Stimulated activated naive B cell treated with anti-CD40 and anti-IgM and Interleukin-4, amounts not matched to agents 10 μg/mL and 1 μg/mL and 100 μg/mL, for 72 hours (primary cell): Measurements from ENCODE around the gene KHNYN.
A peak's percentile ranks its signal among the peaks of the same experiment; 100 is the strongest.
"Not testable (repeated sequence)": the region's sequence is repeated elsewhere in the genome, so short reads cannot be mapped to it uniquely, and the experiment has no call there.

Experiments
- ATAC-seq, 2 donors: fragments of 150-1000 bp; cut with Tn5 transposase; replicated peaks; 2 replicates each; pipeline ENCODE4 v1.10.0; 2021; ENCODE audit warnings: moderate library complexity in 1 of 2
- DNase-seq: peaks from one replicate; pipeline ENCODE4 v3.0.0; 2021
- H3K27ac Mint-ChIP-seq: one replicate; pipeline ENCODE4 v1.8.0; 2022; ENCODE audit warnings: mild to moderate bottlenecking, mixed read lengths
- H3K27me3 Mint-ChIP-seq, 2 donors: one replicate each; pipeline ENCODE4 v1.8.0; 2022; ENCODE audit warnings: mixed read lengths in 2 of 2
- H3K36me3 Mint-ChIP-seq, 2 donors: one replicate each; pipeline ENCODE4 v1.8.0; 2022; ENCODE audit warnings: mixed read lengths in 2 of 2, mild to moderate bottlenecking in 1 of 2
- H3K4me1 Mint-ChIP-seq, 2 donors: one replicate each; pipeline ENCODE4 v1.8.0; 2022; ENCODE audit warnings: mixed read lengths in 2 of 2, mild to moderate bottlenecking in 1 of 2
- H3K4me3 Mint-ChIP-seq, 2 donors: one replicate each; pipeline ENCODE4 v1.8.0; 2022; ENCODE audit warnings: mild to moderate bottlenecking in 2 of 2, mixed read lengths in 2 of 2, moderate library complexity in 1 of 2
- H3K9me3 Mint-ChIP-seq, 2 donors: one replicate each; pipeline ENCODE4 v1.8.0; 2022; ENCODE audit warnings: mixed read lengths in 2 of 2, mild to moderate bottlenecking in 1 of 2

KHNYN gene

DNA sequence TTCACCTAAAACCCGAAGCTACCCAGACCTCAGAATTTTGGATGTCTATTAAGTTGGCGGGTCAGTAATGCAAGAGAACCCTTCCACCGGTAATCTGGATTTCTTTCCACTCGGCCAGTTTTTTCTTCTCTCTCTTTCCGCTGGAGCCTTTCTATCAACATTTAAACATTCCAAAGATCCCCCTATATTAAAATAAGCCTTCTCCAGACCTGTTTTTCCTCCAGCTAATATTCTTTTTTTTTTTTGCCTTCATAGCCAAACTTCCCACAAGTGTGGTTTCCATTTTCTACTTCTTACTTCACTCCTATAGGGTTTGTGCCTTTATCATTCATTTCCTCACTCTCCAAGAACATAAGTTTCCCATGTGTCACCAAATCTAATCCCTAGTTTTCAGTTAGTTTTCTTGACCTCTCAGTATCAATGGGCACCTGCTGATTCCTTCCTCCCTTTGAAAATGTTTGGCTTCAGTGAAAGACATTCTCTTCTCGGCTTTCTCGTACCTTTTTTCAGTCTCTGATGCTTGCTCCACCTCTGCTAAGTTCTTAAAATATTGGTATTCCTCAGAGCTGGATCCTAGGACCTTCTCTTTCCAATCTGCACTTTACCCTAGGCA is 13.4 kb downstream of the KHNYN start:
- no peak for ATAC-seq
- H3K4me1 Mint-ChIP-seq, result peaks cover 22 to 37% of the 10 kb centered on the region in 2 donors
- no peak for DNase-seq
- H3K4me3 Mint-ChIP-seq, result peak overlapping the region; percentile 91 to 95
- peaks cover 23 to 58% of the 10 kb centered on the region in 2 donors for H3K36me3 Mint-ChIP-seq
- H3K27me3 Mint-ChIP-seq, result no peaks in the 10 kb centered on the region
- peaks cover 0 to 4% of the 10 kb centered on the region in 2 donors for H3K9me3 Mint-ChIP-seq
- H3K27ac Mint-ChIP-seq, result peak overlapping the region; percentile 99

DNA sequence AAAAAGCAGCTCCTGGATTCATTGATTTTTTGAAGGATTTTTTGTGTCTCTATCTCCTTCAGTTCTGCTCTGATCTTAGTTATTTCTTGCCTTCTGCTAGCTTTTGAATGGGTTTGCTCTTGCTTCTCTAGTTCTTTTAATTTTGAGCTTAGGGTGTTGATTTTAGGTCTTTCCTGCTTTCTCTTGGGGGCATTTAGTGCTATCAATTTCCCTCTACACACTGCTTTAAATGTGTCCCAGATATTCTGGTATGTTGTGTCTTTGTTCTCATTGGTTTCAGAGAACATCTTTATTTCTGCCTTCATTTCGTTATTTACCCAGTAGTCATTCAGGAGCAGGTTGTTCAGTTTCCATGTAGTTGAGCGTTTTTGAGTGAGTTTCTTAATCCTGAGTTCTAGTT is 21.1 kb downstream of the KHNYN start:
- Mint-ChIP-seq H3K9me3 (peaks cover 5 to 10% of the 10 kb centered on the region in 2 donors), H3K36me3 (peaks cover 33 to 40% of the 10 kb centered on the region in 2 donors)
- H3K27ac Mint-ChIP-seq, DNase-seq, H3K27me3 Mint-ChIP-seq, H3K4me1 Mint-ChIP-seq, ATAC-seq, H3K4me3 Mint-ChIP-seq: not testable (repeated sequence)

DNA sequence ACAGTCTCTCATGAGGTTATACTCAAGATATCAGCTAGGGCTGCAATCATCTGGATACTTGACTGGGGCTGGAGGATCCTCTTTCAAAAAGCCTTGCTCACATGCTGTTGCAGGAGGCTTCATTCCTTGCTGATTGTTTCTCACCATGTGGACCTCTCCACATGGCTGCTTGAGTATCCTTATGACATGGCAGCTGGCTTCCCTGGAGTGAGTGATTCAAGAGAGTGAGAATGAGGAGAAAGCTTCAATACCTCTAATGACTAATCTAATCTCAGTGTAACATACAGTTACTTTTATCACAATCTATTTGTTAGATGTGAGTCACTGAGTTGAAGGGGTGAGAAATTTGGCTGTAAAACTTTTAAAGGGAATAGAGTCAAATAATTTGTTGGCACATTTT is 27.2 kb downstream of the KHNYN start:
- H3K27me3 Mint-ChIP-seq, result peaks cover 0 to 5% of the 10 kb centered on the region in 2 donors
- H3K9me3 Mint-ChIP-seq, result peaks cover 5 to 7% of the 10 kb centered on the region in 2 donors
- peaks cover 26 to 31% of the 10 kb centered on the region in 2 donors for H3K36me3 Mint-ChIP-seq
- no peak overlapping the region for H3K4me3 Mint-ChIP-seq
- no peak for ATAC-seq
- no peak overlapping the region for H3K27ac Mint-ChIP-seq
- DNase-seq, result no peak
- no peaks in the 10 kb centered on the region for H3K4me1 Mint-ChIP-seq

DNA sequence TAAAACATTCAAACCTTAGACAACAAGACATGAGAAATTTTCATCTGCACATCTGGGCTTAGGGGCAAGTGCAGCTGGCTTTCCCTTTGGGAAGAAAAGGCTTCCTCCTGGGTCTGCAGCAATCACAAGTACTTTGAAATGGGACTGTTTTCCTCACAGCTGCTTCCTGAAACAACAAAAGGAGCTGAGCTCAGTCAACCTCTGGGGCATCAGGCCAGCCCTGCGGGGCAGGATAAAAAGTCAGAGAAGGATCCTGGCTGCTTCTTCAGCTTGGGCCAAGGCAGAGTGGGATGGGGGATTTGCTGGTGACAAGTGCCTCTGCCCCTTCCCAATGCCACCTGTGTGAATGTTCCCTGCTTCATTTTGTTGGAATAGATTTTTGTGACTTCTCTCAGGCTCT is 29.0 kb downstream of the KHNYN start:
- Mint-ChIP-seq H3K27me3 (no peaks in the 10 kb centered on the region), H3K4me1 (peaks cover 0 to 9% of the 10 kb centered on the region in 2 donors), H3K9me3 (peaks cover 3 to 5% of the 10 kb centered on the region in 2 donors), H3K4me3 (no peak overlapping the region), H3K36me3 (peaks cover 15 to 18% of the 10 kb centered on the region in 2 donors), H3K27ac (no peak overlapping the region)
- ATAC-seq, result no peak
- DNase-seq, result no peak

DNA sequence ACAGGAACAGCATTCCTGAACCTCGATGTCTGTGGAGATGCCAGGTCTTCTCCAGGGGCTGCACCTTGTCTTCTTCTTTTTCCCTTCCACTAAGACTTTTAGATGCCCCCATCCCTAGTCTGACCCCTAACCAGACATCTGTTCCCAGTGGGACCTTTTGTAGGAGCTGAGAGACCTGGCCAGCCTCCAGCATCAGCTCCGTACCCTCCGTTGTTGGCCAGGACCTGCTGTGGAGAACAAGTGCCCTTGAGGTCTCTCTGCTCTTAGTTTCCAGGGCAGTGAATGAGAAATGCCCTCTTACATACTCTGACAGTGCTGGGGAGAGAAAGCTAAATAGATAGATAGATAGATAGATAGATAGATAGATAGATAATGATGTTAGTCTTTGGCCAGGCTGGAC is 29.6 kb downstream of the KHNYN start:
- Mint-ChIP-seq H3K27ac (no peak overlapping the region), H3K4me3 (no peak overlapping the region)
- DNase-seq, result no peak

DNA sequence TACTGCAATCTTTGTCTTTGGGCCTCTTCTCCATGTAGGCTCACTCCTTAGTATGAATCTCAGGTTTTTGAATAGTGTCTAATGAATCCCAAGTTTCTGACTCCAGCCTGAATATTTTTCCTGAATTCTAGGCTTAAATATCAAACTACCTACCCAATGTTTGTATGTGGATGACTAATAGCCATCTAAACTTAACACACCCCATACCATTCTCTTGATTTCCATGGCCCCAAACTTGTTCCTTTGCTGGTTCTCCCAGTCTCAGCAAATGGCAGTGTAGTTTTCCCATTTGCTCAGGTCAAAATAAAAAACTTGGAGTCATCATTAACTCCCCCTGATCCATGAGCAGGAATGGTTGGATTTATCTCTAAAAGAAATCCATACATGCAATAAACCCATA is 31.6 kb downstream of the KHNYN start:
- H3K9me3 Mint-ChIP-seq, result no peaks in the 10 kb centered on the region
- no peak for ATAC-seq
- H3K36me3 Mint-ChIP-seq, result peaks cover 9 to 15% of the 10 kb centered on the region in 2 donors
- H3K4me1 Mint-ChIP-seq, result peaks cover 2 to 15% of the 10 kb centered on the region in 2 donors
- no peak overlapping the region for H3K27ac Mint-ChIP-seq
- no peak overlapping the region for H3K4me3 Mint-ChIP-seq
- DNase-seq, result no peak
- no peaks in the 10 kb centered on the region for H3K27me3 Mint-ChIP-seq

More for the DNA sequence above, 29.6 kb downstream of the KHNYN start:
- no peaks in the 10 kb centered on the region for H3K9me3 Mint-ChIP-seq
- H3K4me1 Mint-ChIP-seq, result peaks cover 0 to 12% of the 10 kb centered on the region in 2 donors
- no peaks in the 10 kb centered on the region for H3K27me3 Mint-ChIP-seq
- peaks cover 10 to 13% of the 10 kb centered on the region in 2 donors for H3K36me3 Mint-ChIP-seq
- no peak for ATAC-seq

DNA sequence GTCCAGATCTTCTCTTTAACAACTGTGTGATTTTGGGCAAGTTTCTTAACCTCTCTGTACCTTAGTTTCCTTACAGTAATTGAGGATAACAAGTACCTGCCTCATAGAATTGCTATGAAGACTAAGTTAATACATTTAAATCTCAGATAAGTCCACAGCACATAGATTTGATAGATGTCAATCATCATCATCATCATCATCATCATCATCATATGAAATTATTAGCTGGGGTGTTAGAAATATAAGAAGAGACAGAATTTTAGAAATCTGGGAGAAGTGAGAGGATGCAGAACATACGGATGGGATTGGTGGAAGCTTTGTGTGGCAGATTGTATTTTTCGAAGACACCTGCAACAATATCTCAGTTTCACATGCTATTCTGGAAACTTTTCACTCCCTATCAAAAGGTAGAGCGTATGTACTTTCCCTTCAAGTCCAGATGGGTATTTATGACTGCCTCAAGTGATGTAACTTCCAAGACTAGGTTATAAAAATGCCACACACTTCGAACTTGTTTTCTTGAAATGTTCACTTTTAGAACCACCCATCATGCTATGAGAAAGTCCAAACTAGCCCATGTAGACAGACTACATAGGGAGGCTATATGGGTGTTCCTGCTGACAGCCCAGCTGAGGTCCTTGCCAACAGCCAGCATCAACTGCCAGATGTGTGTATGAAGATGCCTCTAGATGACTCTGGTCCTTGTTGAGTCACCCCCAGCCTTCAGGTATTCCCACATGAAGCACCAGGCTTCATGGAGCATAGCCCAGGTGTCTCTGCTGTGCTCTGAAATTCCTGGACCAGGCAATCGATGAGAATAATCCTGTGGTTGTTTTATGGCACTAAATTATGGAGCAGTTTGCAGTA is 33.5 kb downstream of the KHNYN start:
- no peak overlapping the region for H3K27ac Mint-ChIP-seq
- H3K9me3 Mint-ChIP-seq, result no peaks in the 10 kb centered on the region
- no peak overlapping the region for H3K4me3 Mint-ChIP-seq
- no peaks in the 10 kb centered on the region for H3K27me3 Mint-ChIP-seq
- DNase-seq (no peak), ATAC-seq (peak in 1 of 2 donors; percentile 51)
- peaks cover 6 to 8% of the 10 kb centered on the region in 2 donors for H3K36me3 Mint-ChIP-seq
- peaks cover 2 to 15% of the 10 kb centered on the region in 2 donors for H3K4me1 Mint-ChIP-seq

DNA sequence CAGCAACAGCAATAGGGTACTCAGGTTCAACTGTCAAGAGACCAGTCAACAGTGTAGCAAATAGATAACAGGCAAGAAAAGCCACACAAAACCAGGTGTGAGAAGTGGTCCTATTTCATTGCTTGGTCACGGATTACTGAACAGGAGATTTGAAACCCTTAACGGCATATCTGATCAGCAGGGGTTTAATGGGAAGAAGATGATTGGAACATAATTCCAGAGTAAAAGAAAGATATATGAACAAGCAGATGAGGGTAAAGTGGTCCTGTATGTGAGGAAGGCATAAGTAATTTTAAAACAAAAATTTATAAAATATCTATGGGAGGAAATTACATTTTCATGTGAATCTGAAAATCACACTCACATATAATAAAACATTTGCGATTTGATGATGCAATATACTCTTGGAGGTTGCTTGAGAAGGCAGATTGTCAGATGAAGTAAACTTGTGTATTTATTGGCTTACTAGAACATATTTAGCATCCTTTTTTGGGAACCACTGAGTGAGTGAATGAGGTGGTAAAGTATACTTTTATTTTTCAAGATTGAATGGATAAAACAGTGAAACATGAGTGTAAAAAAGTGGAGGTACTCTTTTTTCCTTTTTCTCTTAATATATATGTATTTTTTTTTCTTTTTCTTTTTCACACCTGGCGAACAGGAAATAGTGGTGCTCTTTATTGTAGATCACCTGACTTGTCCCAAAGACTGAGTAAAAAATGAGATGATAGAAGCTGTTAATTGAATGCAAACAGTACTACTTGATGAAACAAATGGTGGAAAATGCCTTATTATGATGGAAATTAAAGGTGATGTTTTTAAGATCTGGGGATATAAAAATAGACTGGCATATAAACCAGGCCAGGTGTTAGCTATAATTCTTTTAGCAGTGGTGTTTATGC is 34.4 kb downstream of the KHNYN start:
- H3K27me3 Mint-ChIP-seq, result no peaks in the 10 kb centered on the region
- H3K27ac Mint-ChIP-seq, result no peak overlapping the region
- H3K4me1 Mint-ChIP-seq, result peaks cover 2 to 15% of the 10 kb centered on the region in 2 donors
- no peaks in the 10 kb centered on the region for H3K9me3 Mint-ChIP-seq
- peaks cover 6 to 8% of the 10 kb centered on the region in 2 donors for H3K36me3 Mint-ChIP-seq
- H3K4me3 Mint-ChIP-seq, result no peak overlapping the region
- DNase-seq (no peak), ATAC-seq (no peak)

DNA sequence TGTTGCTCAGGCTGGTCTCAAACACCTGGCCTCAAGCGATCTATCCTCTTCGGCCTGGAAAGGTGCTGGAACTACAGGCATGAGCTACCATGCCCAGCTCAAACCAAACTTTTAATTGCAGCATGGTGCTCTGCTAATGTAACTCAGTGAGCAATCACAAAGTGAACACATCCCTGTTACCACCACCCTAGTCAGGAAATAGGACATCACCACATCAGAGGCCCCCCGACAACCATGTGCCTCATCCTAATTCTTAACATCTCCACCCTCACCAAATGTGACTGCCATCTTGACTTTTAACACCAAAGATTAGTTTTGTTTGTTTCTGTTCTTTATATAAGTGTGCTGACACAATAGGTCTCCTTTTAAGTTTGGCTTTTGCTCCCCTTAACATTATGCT is 35.6 kb downstream of the KHNYN start:
- Mint-ChIP-seq H3K4me1 (peaks cover 2 to 15% of the 10 kb centered on the region in 2 donors), H3K27ac (no peak overlapping the region), H3K4me3 (no peak overlapping the region), H3K27me3 (peaks cover 0 to under 1% of the 10 kb centered on the region in 2 donors), H3K36me3 (peaks cover 6 to 8% of the 10 kb centered on the region in 2 donors), H3K9me3 (no peaks in the 10 kb centered on the region)
- DNase-seq, result no peak
- ATAC-seq, result no peak

DNA sequence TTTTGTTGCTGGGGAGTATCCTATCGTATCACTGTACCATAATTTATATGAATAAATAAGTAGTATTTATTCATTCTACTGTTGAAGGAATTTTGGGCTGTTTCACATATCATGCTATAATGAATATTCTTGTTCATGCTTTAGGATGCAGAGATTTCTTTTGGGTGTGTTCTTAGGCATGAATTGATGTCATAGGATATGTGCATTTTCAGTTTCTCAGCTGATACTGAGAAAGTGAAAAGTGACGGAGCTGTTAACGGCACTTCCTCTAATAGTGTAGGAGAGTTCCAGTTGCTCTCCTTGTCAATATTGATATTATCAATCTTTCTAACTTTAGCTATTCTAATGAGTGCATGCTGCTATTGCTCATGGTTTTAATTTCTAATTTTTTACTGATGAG is 36.1 kb downstream of the KHNYN start:
- H3K4me3 Mint-ChIP-seq, result no peak overlapping the region
- peaks cover 7 to 10% of the 10 kb centered on the region in 2 donors for H3K36me3 Mint-ChIP-seq
- no peak for DNase-seq
- H3K27ac Mint-ChIP-seq, result no peak overlapping the region
- no peak for ATAC-seq
- H3K27me3 Mint-ChIP-seq, result peaks cover 3 to 5% of the 10 kb centered on the region in 2 donors
- peaks cover 2 to 15% of the 10 kb centered on the region in 2 donors for H3K4me1 Mint-ChIP-seq
- H3K9me3 Mint-ChIP-seq, result no peaks in the 10 kb centered on the region

DNA sequence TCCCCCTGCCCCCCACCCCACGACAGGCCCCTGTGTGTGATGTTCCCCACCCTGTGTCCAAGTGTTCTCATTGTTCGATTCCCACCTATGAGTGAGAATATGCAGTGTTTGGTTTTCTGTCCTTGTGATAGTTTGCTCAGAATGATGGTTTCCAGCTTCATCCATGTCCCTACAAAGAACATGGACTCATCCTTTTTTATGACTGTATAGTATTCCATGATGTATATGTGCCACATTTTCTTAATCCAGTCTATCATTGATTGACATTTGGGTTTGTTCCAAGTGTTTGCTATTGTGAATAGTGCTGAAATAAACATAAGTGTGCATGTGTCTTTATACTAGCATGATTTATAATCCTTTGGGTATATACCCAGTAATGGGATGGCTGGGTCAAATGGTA is 40.7 kb downstream of the KHNYN start:
- peaks cover 7 to 11% of the 10 kb centered on the region in 2 donors for H3K27me3 Mint-ChIP-seq
- not testable (repeated sequence) for H3K9me3 Mint-ChIP-seq, ATAC-seq, H3K27ac Mint-ChIP-seq, DNase-seq, H3K4me3 Mint-ChIP-seq, H3K4me1 Mint-ChIP-seq
- H3K36me3 Mint-ChIP-seq, result peaks cover 10 to 18% of the 10 kb centered on the region in 2 donors

DNA sequence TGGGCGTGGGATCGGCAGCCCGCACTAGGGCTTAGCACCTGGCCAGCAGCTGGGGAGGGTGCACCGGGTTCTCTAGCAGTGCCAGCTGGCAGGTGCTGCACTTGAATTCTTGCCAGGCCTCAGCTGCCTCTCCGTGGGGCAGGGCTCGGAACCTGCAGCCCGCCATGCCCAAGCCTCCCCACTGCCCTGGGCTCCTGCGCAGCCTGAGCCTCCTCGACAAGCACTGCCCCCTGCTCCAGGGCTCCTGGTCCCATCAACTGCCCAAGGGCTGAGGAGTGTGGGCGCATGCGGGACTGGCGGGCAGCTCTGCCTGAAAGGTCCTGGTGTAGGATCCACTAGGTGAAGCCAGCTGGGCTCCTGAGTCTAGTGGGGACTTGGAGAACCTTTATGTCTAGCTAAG is 43.5 kb downstream of the KHNYN start:
- Mint-ChIP-seq H3K9me3 (no peaks in the 10 kb centered on the region), H3K4me1 (peaks cover 0 to 2% of the 10 kb centered on the region in 2 donors), H3K36me3 (peaks cover 10 to 16% of the 10 kb centered on the region in 2 donors), H3K27ac (no peak overlapping the region), H3K27me3 (peaks cover 7 to 11% of the 10 kb centered on the region in 2 donors), H3K4me3 (no peak overlapping the region)
- DNase-seq (no peak), ATAC-seq (no peak)

DNA sequence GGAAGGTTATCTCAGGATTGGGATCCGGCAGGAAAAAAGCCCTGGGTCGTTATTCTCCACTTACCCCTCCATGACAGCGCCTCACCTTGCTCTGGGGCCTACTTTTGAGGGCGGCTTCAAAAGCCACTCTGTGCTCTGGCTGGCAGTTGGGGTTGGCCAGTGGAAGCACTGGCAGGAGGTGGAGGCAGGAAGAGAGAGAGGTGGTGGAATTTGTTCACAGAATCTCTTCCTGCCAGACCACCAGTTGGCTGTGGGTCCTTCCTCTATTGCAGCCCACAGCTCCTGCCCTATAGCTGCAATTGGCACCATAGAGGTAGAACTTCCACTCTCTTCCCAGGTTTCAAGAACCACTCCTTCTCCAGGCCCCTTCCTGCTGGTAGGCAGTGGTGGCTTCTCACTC is 45.5 kb downstream of the KHNYN start:
- DNase-seq (no peak), ATAC-seq (no peak)
- Mint-ChIP-seq H3K27me3 (peaks cover 7 to 11% of the 10 kb centered on the region in 2 donors), H3K4me3 (no peak overlapping the region), H3K9me3 (peaks cover 0 to 1% of the 10 kb centered on the region in 2 donors), H3K4me1 (peaks cover 0 to 2% of the 10 kb centered on the region in 2 donors), H3K36me3 (peaks cover 10 to 19% of the 10 kb centered on the region in 2 donors), H3K27ac (no peak overlapping the region)

DNA sequence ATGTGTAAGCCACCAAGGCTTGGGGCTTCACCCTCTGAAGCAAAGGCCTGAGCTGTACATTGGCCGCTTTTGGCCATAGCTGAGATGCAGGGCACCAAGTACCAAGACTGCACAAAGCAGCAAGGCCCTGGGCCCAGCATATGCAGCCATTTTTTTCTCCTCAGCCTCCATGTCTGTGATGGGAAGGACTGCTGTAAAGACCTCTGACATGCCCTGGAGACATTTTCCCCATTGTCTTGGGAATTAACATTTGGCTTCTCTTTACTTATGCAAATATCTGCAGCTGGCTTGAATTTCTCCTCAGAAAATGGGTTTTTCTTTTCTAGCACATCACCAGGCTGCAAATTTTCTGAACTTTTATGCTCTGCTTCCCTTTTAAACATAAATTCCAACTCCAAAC is 50.2 kb downstream of the KHNYN start:
- peaks cover 16 to 21% of the 10 kb centered on the region in 2 donors for H3K4me1 Mint-ChIP-seq
- not testable (repeated sequence) for H3K9me3 Mint-ChIP-seq

More for the DNA sequence above, 50.2 kb downstream of the KHNYN start:
- DNase-seq, H3K27ac Mint-ChIP-seq, H3K4me3 Mint-ChIP-seq, H3K36me3 Mint-ChIP-seq, ATAC-seq, H3K27me3 Mint-ChIP-seq: not testable (repeated sequence)
